TTC549 (cell line): ENCODE results near the gene MPL.

Source experiments
- FAIRE-seq: peaks from 2 replicates; lab custom pipeline; 2012; peaks lifted over from hg19 to GRCh38; lab: Jason Lieb, UNC

MPL gene

DNA sequence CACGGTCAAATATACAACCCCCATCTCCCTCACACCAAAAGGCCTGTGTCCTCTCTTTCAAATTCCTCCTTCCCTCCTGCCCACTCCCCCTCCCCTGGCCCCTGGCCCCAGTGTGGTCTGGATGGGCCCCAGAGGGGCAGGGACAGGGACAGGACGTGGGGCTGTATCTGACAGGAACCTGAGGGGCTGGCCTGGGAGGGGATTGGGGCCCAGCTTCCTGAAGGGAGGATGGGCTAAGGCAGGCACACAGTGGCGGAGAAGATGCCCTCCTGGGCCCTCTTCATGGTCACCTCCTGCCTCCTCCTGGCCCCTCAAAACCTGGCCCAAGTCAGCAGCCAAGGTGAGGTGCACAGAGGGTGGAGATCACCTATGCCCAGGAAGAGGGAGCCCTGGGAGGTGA, at the start of gene MPL:
Gene MPL (plus strand): TSS at position 231 of the 400 bp plus-strand sequence. CDS start 31 bp downstream, at position 262.
- no peak for FAIRE-seq

DNA sequence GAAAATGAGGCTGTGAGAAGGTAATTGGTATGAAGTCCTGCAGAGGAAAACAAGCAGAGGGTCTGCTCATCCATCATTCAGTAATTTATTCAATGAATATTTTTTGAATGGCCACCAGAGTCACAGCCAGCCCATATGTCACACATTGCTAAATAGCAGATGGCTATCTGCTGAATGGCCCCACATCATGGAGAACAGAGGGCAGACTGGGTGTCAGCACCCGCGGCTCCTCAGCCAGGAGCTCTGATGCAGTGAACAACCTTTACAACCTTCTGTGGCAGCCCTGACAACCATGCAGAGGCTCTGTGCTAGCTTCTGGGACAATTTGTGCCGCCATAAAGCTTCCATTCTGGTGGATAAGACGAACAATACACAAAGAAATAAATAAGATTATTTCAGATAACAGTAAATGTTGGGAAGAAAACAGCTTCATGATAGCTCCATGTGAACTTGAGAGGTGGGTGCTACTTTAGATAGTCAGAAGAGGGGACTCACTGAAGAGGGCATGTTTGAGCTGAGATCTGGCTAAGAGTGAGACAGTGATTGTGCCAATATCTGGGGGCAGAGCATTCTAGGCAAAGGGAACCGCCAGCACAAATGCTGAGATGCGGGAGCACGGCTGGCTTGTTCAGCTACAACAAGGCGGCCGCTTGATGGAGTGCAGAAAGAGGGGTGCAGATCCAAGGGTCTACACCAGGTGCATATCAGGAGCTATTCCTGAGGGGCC, 49.4 kb upstream of the MPL start:
- FAIRE-seq: no peak

DNA sequence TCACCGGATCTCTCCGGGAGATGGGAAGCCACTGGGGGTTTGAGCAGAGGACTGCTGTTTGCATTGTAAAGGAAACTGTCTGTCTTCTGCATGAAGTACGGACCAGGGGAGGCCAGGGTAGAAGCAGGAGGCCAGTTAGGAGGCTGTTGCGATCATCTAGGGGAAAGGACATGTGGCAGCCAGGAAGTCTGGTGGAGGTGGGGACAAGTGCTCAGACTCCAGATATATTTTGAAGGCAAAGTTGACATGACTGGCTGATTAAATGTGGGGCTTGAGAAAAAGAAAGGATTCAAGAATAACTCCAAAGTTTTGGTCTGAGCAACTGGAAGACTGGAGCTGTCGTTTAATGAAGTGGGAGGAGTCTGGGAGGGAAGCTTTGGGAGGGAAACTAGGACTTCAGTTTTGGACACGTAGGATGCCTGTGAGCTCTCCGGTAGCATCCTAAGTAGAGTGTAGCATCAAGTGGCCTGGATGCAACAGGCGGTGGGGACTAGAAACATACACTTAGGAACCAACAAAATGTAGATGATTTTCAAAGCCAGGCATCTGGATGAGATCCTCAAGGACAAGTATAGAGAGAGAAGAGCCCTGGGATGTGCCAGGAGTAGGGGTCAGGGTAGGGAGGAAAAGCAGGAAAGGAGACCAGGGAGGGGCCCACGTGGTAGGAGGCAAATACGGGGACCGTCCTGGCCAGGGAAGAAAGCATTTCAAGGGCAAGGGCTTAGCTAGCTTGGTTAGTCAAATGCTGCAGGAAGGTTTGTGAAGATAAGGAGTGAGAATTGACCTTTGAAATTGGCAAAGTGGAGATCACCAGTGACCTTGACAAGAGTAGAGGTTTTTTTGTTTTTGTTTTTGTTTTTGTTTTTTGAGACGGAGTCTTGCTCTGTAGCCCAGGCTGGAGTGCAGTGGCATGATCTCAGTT, 48.6 kb upstream of the MPL start:
- no peak for FAIRE-seq

DNA sequence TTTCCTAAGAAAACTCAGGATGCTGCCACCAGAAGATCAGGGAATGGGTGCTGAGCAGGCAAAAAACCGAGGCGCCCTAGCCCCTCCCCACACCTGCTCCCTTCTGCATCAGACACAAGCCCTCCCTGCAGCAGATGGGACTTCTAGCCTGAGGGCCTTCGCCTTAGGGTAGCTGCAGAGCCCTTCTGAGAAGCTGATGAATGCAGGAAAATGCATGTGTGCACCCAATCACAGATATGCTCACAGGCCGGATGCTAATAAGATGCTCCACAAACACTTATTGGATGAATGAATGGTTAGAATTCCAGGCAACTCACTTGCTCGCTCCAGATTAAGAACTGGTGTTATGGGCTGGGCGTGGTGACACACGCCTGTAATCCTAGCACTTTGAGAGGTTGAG, 45.4 kb upstream of the MPL start:
- FAIRE-seq: no peak

DNA sequence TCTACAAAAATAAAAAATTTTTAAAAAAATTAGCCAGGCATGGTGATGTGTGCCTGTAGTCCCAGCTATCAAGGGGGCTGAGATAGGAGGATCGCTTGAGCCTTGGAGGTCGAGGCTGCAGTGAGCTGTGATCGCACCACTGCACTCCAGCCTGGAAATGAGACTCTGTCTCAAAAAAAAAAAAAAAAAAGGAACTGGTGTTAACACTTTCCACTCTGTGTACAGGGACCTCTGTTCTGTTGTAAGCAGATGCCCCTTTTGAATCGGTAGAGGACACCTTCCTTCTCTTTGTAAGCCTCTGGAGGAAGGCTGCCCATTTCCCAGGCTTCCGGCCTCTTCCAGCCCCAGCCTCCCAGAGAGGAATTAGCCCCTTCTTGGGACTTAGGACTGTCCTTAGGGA, 44.9 kb upstream of the MPL start:
- no peak for FAIRE-seq

DNA sequence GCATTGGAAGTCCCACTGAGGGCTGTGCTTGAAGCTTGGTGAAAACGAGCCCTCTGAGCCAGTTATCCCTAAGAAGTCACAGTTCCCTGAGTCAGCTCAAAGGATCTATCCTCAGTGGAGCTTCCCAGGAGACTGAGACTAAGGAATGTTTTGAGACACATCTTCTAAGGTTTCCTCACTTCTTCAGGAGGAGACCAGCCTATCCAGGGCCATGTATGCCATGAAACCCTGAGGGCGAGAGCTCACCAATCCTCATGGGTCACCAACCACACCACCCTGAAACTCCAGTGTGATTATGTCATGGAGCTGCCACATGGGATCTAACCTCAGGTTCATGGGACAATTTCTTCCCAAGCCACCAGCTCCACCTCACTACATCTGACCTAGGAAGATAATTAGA, 44.4 kb upstream of the MPL start:
- no peak for FAIRE-seq

DNA sequence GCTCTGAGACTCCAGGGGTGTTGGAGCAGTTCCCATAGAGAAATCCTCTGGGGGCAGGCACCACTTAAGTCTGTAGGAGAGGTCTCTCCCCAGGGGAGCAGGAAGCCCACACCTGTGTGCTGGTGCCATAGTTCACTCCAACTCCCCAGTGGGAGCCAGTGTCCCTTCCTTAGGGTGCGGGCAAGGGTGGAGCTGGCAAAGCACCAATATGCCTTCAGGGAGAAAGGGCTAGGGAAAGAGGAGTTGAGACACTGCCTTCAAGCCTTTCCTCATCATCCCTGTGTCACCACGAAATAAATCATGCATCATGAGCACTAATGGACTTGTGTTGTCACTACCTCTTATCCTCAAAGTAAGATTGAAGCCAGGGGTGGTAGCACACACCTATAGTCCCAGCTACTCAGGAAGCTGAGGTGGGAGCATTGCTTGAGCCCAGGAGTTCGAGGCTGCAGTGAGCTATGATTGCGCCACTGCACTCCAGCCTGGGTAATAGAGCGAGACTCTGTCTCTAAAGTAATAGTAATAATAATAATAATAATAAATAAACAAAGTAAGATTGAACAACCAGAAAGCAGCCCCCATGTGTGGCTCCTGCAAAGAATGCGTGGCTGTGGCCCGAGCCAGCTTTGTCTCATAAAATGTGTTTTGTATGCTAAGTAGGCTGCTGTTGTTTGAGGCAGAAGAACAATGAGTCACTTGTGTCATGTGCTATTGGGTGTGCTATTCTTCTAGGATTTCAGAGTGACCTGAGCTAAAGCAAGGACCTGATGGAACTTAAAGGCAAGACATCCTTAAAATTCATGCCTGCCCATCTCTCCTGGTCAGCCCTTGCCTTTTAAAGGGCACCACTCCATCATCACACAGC, 43.5 kb upstream of the MPL start:
- no peak for FAIRE-seq

DNA sequence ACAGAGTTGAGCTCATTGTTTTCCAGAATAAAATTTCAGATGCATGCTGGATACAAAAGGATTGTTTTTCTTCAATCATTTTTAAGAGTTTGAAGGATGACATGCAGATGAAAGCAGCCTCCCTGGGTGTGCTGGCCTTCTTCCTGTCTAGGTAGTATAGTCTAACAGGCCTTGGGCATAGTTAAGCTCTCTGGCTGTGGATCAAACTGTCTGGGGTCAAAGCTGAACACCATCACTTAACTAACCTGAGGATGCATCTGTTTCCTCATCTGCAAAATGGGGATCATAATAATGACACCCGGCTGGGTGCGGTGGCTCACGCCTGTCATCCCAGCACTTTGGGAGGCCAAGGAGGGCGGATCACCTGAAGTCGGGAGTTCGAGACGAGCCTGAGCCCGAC, 42.9 kb upstream of the MPL start:
- FAIRE-seq: no peak

DNA sequence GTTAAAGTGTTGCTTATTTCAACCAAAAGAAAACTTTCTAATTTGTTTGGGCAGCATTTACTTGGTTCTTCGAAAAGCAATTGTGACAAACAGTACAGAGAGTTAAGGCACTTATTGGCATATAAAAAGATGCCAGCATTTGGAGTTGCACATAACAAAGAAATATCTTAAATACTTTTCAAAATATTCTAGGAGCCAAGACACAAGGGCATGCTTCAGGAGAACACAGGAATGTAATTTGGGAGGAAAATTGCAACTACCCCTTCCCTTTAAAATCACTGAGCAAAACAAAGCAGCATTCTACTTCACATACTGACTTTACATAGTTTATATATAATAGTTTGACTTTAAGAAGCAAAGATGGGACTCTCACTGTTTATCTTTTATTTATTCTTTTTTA, 41.4 kb upstream of the MPL start:
- no peak for FAIRE-seq

DNA sequence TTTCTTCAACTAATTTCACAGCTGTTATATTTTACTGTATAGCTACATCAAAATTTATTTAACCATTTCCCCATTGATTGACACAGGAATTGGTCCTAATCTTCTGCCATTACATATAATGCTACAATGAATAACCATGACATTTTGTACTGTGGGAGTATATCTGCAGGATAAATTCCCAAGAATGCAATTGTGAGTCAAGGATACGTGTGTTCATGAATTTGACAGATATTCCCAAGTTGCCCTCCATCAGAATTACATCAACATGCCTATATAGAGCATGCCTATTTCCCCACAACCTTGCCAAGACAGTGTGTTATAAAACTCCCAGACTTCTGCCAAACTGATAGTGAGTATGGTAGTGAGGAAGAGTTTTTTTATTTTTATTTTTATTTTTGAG, 39.6 kb upstream of the MPL start:
- no peak for FAIRE-seq

DNA sequence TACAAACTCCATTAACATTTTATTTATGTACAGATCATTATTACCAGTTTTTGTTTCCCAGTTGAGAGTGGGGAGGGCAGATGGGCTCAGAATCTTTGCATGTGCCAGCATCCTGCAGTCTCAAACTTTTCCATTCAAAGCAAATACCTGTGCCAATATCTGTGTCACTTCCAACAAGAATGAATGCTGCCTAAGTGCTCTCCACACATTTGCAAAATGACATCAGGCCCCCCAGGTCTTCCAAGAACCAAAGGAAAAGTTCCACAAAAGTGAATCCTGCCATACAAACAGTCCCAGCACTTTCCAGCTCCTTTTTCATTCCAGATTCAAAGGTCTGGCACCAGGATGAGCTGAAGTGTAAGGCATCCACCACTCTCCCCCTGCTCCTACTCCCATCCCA, 38.5 kb upstream of the MPL start:
- FAIRE-seq: no peak

DNA sequence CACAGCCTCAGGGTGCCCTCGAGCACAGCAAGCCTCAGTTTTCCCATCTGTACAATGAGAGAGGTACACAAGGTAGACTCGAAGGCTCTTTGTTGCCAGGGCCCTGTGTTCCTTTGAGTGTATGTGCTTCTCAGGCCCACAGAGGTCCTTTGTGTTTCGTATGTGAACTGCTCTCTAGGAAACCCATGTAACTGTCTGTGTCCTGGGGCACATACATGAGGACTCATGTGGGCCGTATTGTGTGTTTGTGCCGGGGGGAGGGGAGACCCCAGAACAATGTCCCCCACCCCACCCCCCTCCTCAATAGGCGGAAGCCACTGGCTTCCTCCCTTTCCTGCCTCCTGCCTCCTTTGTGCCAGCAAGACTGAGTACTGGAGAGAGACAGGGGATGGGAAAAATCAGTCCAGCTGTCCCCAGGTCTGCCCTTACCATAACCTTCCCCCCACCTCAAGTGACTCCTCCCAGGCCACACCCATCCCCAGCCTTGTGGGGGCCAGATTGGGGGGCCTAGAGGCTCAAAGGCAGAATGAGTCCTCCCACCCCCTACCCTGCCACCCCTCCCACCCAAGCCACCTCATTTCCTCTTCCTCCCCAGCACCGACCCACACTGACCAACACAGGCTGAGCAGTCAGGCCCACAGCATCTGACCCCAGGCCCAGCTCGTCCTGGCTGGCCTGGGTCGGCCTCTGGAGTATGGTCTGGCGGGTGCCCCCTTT, 37.1 kb upstream of the MPL start, which contains the start of gene TIE1:
Gene TIE1 (plus strand): TSS at position 605 of the 717 bp plus-strand sequence. CDS start 90 bp downstream, at position 695.
- FAIRE-seq: no peak

DNA sequence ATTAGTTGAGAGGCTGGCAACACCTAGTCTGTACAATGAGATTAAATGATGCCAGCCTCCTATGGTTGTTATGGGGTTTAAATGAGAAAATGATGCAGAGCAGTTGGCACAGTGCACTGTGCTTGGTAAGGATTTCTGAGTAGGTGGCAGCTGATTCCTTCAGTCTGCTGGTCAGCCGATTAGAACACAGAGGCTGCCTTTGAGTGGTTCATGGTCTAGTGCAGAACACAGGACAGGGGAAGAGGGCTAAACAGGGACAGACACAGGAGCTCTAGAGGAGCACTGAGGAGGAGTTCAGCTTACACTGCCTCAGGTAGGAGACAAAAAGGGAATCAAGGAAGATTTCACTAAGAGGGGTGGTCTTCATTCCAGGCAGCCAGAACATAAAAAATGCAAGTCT, 35.4 kb upstream of the MPL start:
- no peak for FAIRE-seq

DNA sequence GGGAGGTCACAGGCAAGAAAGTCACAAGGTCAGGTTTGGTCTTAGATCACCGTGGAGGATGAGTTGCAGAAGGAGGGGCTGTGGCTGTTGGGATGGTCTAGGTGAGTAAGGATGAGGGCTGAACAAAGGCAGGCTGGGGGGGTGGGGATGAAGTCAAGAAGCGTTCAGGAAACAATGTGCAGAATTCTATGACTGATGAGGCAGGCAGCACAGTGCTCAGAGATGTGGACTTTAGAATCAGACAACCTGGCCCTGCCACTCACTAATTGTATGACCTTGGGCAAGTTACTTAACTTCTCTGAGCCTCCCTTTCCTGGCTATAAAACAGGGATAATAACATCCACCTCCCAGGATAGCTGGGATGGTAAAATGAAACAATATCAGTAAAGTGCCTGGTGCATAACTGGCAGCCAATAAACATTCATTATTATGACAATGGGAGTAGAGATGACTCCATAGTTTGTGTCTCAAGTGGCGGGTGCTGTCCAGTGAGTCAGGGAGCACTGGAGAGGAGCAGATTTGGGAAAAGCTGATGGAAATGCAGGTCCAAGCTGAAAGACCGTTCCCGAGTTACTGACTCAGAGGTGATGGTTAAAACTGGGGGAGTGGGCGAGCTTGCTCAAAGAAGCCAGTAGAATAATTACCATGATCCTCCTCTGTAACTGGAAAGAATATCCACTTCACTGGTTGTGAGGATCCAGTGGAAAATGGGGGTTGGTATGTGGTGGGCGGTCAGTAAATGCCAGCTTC, 34.7 kb upstream of the MPL start:
- no peak for FAIRE-seq

DNA sequence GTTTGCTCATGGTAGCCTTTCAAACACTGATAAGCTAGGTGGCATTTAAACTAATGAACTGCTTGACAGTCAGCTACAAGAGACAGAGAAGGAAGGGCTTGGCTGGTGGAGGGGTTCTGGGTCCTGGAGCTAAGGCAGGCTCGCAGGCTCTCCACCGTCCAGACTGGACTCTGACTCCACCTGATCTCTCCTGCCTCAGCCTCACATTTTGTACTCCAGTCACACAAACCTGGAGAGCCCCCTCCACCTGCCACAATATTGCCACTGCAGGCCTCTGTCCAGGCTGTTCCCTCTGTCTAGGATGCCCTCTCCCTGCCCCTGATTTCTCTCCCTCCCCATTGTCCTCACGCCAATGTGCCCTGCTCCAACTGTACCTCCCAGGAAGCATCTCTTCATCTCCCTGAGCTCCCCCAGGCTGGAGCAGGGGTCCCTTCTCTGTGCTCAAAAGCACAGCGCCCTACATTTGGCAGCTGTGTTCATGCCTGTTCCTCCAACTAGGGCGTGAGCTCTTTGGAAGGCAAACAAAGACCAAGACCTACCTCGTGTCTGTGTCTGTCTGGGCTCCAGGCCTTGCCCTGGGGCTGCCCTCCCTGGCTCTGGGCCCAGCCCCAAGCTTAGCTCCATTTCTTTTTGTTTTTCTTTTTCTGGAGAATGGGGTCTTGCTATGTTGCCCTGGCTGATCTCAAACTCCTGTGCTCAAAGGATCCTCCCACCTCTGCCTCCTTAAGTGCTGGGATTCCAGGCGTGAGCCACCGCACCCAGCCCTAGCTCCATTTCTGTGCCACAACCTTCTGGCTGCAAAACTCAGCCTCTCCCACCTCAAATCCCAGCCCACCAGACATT, 33.9 kb upstream of the MPL start:
- no peak for FAIRE-seq

DNA sequence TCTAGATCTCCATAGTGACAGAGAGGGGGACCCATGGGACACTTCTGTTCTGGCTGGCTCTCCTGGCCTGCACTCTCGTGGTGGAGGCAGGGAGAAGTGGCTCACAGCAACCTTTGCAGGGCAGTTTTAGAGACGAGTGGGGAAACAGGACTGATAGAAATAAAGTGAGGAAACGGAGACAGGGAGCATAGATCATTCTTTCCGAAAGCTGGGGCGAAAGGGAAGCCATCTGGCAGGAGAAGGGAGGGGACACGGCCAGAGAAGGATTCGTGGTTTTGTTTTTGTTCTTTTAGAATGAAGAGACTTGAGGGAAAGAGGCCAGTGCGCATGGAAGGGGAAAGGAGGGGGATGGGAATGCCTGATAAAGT, 33.3 kb upstream of the MPL start:
- FAIRE-seq: no peak

DNA sequence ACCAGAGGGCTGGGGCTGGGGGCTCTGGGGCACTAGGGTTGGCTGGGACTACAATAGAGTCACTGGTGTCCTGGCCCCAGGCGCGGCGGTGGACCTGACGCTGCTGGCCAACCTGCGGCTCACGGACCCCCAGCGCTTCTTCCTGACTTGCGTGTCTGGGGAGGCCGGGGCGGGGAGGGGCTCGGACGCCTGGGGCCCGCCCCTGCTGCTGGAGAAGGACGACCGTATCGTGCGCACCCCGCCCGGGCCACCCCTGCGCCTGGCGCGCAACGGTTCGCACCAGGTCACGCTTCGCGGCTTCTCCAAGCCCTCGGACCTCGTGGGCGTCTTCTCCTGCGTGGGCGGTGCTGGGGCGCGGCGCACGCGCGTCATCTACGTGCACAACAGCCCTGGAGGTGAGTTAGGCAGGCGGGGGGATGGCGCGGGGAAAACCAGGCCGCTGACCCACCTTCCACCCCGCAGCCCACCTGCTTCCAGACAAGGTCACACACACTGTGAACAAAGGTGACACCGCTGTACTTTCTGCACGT, 32.8 kb upstream of the MPL start:
- no peak for FAIRE-seq

DNA sequence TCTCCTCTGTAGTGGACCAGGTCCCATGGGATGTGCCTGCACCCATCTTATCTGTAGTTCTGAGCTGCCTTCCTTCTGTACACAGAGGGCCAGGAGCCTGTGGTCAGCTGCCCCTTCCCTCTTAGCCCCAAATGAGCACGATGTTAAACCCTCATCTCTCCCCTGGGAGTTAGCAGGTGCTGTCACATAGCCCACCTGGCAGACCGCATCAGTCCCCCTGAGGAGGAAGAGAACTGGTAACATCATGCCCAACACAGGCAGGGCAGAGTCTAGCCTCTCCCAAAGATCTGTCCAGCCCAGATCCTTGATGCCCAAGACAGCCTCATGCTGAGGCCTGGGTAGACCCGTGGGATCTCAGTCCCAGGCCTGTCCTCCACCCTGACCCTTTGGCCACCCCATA, 32.2 kb upstream of the MPL start:
- no peak for FAIRE-seq

DNA sequence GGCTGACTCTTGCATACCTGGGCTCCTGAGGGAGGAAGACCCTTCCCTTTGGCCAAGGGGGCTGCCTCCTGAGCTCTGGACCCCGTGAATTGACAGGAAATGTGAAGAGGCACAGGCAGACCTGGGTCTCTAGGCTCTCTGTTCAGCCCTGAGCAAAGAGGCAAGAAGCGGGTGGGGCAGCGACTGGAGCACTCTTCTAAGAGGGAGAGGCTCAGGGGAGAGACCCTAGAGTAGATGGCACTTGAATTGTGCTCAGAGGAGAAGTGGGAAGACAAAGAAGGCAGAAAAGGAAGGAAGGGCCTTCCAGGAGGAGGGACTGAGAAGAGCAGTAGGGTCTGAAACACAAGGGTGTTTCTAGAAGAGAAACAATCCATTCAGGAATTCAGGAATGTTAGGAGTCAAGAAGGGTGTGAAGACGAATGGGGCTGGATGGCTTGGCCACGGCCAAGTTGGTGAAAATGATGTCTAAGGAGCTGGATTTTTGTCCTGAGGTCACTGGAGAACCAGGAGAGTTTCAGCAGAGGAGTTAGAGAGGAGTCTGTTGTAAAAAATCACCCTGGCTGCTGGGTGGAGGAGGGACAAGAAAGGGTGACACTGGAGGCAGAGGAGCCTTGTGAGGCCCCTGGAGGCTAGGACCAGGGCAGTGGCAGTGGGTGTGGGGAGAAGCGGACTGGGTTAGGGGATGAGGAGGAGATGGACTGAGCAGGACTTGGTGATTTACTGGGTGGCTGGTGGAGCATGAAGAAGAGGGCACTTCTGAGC, 31.5 kb upstream of the MPL start:
- FAIRE-seq: no peak
